HG03575 (cell line): ENCODE data around the gene C6orf62.
"Not testable (repeated sequence)": the region's sequence is repeated elsewhere in the genome, so short reads cannot be mapped to it uniquely, and the experiment has no call there.

Source experiments
- ATAC-seq: cut with Tn5 transposase; IDR thresholded peaks from one replicate; pipeline ENCODE4 v1.9.1; 2021; ENCODE audit not compliant: unreplicated experiment, insufficient number of reproducible peaks, low FRiP score; ENCODE audit errors: extremely low read depth

Gene C6orf62

DNA sequence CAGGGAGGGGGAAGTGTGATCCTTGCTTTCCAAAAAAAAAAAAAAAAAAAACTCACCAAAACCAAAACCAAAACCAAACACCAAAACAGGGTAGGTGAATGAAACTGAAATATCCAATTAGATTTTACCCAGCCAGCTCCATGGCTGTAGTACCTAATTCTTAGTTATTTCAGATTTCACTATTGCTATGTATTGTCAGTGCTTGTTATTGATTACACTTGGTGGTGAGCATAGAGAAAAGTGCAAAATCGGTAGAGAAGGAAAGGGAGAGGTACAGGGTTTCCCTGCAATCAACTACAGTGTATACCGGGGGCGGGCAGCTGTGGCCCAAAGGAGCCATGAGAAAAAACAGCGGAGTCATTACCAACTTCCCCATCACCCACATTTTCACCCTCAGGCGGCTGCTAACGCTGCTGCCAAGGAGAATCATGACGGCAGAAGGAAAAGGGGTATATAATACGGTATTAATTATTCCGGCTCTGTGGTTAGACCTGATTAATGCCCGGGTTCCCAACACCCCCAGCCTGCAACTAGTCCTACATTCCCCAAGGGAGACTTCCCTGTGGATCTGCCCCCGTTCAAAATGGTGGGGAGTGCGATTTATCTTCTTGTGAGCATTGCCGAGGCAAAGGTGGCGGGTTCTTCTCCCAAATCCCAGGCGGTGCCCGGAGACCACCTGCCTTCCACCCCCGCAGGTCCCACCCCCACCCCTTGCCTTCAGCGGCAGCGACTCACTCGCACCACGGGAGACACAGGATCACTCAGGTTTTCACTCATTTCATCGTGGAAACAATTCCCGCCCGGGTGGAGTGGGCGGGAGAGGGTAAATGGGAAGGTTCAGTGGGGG, at the start of gene C6orf62:
Gene C6orf62 (minus strand): TSS at position 30 of the 847 bp plus-strand sequence. CDS start 486 bp downstream, outside the sequence.
- ATAC-seq = no peak

DNA sequence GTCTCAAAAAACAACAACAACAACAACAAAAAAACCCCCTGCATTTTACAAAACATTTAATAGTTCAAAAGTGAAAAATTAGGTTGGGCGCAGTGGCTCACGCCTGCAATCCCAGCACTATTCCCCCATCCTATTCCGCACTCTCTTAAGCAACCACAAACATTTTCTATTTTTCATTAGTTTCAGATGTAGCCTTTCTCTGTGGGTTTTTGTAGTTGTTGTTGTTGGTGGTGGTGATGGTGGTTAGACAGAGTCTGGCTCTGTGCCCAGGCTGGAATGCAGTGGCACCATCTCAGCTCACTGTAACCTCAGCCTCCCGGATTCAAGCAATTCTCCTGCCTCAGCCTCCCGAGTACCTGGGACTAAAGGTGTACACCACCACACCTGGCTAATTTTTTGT, 49.4 kb upstream of the C6orf62 start:
- no peak for ATAC-seq

DNA sequence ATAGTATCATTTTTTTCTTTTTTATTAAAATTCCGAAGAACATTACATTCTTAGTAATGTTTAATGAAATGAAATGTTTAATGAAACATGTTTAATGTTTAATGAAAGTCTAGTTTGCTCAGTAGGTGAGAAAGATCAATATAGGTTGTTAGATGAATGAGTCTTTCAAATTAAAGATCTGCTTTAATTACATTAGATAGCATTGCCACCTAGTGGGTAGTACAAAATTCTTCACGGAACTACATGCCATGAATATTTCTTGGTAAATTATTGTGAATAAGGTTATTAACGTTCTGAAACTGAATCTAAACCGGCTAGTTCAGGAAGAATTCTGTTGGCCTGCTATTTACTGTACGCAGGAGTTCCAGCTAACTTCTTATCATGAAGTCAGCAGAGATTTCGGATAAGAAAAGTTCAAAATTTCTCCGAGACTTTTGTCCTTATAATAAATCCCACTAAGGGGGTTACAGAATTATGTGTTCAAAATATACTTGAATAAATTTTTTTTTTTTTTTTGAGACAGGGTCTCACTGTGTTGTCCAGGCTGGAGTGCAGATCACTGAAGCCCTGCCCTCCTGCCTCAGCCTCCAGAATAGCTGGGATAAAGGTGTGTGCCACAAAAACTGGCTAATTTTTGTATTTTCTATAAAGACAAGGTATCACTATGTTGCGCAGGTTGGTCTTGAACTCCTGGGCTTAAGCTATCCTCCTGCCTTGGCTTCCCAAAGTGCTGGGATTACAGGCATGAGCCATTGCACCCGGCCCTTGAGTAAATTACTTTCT, 47.9 kb upstream of the C6orf62 start:
- no peak for ATAC-seq

DNA sequence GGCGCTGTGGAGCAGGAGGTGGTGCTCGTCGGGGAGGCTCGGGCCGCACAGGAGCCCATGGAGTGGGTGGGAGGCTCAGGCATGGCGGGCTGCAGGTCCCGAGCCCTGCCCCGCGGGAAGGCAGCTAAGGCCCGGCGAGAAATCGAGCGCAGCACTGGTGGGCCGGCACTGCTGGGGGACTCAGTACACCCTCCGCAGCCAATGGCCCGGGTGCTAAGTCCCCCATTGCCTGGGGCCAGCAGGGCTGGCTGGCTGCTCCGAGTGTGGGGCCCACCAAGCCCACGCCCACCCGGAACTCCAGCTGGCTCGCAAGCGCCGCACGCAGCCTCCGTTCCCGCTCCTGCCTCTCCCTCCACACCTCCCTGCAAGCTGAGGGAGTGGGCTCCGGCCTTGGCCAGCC, 47.0 kb upstream of the C6orf62 start:
- ATAC-seq = not testable (repeated sequence)

DNA sequence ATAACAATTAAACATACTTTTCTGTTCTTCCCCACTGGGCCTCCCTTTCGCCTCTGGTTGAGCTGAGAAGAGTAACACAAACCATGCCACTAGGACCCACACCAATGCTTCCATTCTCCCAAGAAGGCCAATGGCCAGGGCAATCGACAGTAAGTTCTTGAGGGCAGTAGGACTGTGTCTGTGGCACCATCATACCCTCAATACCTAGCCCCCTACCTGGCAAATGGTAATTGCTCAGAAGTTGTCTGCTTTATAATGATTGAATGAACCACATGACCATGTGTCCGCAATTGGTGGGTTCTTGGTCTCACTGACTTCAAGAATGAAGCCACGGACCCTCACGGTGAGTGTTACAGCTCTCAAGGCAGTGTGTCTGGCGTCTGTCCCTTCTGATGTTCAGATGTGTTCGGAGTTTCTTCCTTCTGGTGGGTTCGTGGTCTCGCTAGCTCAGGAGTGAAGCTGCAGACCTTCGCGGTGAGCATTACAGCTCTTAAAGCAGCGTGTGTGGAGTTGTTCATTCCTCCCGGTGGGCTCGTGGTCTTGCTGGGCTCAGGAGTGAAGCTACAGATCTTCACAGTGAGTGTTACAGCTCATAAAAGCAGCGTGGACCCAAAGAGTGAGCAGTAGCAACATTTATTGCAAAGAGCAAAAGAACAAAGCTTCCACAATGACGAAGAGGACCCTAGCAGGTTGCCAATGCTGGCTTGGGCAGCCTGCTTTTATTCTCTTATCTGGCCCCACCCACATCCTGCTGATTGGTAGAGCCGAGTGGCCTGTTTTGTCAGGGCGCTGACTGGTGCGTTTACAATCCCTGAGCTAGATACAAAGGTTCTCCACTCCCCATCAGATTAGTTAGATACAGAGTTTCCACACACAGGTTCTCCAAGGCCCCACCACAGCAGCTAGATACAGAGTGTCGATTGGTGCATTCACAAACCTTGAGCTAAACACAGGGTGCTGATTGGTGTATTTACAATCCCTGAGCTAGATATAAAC, 46.2 kb upstream of the C6orf62 start:
- not testable (repeated sequence) for ATAC-seq

DNA sequence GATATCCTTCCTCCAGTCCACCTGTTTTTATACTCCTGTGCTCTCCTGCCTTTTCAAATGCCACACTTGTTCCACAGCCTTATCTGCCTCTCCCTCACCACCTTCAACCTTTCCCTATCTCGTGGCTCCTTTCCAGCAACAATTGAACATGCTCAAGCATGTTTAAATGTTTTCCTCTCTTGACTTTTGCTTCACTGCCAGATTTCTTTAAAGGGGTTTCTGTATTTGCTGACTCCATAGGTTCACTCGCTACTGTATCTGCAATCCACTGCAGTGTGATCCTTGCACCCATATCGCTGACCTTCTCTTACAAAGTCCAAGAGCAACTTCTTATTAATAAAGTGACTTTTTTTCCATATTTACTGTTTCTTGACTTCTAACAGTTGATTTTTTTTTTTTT, 44.6 kb upstream of the C6orf62 start:
- no peak for ATAC-seq

DNA sequence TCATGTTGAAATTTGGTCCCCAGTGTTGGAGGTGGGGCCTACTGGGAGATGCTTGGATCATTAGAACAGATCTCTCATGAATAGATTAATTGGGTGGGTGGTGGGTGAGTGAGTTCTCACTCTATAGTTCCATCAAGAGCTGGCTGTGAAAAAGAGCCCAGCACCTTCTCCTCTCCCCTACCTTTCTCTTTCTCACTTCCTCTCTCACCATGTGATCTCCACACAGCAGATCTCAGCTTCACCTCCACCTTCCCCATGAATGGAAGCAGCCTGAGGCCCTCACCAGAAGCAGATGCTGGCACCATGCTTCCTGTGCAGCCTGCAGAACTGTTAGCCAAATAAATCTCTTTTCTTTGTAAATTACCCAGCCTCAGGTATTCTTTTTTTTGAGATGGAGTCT, 42.9 kb upstream of the C6orf62 start:
- no peak for ATAC-seq

DNA sequence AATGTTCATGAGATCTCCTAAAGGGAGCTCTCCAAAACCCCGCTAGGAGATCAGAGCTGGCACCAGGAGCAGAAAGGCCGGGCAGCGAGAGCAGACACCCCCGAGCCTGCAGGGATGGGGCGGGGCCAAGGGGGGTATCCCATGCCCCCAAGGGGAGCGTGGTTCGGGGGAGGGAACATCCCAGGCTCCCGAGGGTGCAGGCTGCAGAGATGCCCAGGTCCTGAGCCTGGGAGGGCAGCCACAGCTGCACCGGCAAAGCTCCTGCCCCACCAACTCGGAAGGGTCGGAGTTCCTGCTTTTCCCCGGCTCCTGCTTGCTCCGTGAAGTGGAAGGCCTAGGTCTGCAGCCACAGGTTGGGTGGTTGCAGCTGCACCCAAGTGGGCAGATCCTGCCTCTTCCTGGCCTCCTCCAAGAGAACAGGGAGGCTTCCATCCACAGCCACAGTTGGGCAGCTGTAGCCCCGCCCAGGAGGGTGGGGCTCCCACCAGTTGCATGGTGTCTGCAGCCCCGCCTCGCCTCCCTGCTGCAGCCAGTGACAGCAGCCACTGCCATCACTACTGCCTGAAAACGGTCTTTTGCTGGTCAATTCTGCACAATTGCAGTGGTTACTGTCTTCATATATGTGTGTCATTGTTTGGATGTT, 42.4 kb upstream of the C6orf62 start:
- ATAC-seq = no peak

DNA sequence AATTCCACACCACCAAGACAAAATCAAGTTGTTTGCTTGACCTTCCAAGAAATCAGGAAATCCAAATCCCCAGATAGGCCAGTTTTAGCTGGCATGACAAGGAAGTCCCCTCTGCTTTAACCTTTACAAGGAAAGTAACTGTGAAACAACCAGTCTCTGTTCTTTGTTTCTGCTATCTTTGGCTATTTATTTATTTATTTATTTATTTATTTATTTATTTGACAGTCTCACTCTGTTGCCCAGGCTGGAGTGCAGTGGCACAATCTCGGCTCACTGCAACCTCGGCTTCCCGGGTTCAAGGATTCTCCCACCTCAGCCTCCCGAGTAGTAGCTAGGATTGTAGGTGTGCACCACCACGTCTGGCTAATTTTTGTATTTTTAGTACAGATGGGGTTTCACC, 41.3 kb upstream of the C6orf62 start:
- ATAC-seq = no peak

DNA sequence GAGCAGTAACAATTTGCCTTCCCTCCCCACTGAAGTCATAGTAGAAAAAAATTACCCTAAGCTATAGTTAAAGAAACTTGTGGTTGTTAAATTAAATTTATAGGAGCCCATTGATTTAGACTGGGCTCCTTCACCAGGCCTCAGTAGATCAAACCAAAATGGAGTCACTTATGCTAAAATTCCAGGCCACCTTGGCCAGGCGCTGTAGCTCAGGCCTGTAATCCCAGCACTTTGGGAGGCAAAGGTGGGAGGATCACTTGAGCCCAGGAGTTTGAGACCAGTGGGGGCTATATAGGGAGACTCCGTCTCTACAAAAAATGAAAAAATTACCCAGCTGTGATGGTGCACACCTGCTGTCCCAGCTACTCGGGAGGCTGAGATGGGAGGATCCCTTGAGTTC, 40.8 kb upstream of the C6orf62 start:
- ATAC-seq = no peak

DNA sequence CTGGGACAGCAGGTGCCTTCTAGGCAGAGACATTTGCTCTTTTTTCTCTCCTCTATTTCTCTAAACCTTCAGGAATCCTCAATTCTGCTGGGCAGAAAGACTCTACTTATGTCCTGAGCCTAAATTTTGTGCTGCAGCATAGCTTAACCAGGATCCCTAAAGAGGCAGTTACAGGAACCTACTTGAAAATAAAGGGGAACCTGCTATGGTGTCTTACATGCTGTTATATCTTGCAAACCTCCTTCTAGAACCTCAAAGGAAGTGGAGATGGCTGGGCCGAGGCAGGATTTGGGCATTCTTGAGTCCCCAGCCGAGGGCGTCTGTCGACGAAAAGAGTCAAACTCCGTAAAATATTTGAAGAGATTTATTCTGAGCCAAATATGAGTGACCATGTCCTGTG, 38.7 kb upstream of the C6orf62 start:
- no peak for ATAC-seq

DNA sequence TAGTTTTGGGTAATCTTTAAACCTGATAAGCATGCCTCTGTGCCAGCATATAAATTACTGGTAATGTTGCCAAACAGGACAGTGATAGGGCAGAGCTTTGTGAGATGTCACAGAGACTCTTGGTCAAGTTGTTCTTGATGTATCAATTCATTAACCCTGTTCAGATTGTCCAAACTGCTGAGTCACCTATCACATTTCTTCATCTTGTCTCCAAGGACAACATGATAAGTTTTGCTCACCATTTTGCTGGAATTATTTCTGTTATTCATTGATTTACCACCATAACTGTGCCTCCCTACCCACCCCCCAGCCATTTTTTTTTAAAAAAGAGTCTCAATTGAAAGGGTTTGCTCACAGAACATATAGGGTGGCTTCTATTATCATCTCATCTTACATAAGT, 36.3 kb upstream of the C6orf62 start:
- ATAC-seq = no peak

DNA sequence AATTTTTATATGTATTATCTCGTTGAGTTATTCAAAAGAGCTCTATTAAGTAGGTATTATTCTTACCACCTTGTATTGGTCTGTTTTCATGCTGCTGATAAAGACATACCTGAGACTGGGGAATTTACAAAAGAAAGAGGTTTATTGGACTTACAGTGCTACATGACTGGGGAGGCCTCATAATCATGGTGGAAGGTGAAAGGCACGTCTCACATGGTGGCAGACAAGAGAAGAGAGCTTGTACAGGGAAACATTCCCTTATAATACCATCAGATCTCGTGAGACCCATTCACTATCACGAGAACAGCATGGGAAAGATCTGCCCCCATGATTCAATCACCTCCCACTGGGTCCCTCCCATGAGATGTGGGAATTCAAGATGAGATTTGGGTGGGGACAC, 35.4 kb upstream of the C6orf62 start:
- ATAC-seq = not testable (repeated sequence)

DNA sequence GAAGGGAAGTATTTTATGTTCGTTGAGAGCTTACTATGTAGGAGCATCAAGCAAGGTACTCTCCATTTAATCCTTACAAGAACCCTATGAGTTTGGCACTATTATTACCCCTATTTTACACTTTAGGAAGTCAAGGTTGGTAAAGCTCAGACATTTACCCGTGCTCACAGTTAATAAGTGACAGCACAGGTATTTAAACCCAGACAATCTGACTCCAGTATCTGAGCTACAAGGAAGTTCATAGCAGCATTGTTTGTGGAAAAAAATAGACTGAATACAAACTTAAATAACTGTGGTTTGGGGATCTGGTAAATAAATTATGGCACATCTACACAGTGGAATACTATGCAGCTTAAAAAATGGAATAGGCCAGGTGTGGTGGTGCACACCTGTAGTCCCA, 34.6 kb upstream of the C6orf62 start:
- ATAC-seq = no peak

DNA sequence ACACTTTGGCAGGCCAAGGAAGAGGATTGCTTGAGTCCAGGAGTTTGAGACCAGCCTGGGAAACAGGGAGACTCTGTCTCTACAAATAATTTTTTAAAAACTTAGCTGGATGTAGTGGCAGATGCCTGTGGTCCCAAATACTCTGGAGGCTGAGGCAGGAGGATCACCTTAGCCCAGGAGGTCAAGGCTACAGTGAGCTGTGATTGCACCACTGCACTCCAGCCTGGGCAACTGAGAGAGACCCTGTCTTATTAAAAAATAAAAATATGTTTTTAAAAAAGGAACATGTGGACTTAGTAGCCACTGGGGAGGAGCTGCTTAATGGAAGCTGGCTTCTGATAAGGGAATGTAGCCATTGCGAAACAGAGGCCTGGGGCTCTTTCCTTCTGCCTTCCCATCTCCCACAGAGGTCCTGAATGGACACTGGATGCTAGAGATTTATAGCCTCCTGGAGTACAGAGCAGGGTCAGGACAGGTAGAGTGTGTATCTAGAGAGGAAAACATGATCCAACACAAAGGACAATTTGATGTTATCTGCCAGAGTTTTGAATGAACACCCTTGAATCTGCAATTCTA, 34.1 kb upstream of the C6orf62 start:
- no peak for ATAC-seq

DNA sequence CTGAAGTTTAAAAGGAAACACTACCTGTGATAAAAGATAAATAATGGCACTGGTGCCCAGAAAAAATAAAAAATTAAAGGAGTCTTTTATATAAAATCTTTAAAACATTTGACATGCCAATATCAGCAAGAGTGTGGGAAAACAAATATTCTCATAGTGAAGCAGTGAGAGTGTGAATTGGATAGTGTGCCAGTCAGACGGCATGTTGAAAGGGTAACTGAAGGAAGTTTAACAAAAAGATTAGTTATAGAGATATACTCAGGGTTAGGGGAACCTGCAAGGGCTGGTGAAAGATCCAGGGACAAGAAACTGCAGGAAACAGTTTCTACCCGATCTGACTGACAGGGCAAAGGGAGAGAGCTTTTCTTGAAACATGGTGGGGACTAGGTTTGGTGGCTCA, 33.5 kb upstream of the C6orf62 start:
- ATAC-seq = no peak

DNA sequence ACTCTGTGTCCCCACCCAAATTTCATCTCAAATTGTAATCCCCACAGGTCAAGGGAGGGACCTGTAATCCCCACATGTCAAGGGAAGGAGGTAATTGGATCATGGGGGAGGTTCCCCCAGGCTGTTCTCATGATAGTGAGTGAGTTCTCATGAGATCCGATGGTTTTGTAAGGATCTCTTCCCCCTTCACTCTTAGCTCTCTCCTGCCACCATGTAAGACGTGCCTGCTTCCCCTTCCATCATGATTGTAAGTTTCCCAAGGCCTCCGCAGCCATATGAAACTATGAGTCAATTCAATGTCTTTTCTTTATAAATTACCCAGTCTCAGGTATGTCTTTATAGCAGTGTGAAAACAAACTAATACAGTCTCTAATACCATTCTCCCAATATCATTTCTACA, 31.9 kb upstream of the C6orf62 start:
- ATAC-seq = not testable (repeated sequence)

DNA sequence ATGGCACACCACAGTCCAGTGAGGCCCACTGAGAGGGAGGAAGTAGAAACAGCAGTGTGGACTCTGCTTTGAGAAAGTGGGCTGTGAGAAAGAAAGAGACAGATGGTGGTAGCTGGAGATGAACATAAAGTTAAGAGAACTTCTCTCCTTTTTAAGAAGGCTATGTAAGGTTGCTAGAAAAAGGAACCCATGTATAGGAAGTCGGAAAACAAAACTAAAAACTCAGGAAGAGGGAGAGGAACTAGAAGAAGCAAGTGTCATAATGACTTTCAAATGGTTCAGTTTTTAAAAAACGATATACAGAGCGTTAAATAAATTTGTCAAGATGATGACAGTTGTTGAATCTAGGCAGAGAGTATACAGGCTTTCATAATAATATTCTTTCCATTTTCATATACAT, 30.3 kb upstream of the C6orf62 start:
- ATAC-seq = no peak
